NCI-H2081 (cell line): ENCODE results near the gene NKX6-2.

Experiments
- DNase-seq, 2 experiments: peaks; one replicate each; lab custom pipeline; 2025; lab: John Stamatoyannopoulos, UW

Gene NKX6-2

DNA sequence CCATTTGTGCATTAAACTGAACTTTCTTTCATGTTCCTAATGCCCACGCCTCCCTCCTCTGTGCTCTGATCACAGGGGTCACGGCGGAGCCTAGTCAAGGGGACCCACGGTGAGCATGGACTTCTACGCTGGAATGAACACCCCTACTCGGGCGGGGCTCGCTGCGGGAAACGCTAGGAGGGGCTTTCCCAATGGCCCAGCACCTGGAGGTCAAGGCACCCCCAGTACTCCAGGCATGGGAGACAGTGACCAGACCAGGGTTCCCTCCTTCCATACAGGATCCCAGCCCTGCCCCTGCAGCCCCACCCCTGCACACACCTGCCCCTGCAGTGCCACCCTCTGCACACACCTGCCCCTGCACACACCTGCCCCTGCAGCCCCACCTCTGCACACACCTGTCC lies 27.1 kb upstream of the NKX6-2 start:
- DNase-seq = no peak

GRCh38 chr10:132812520-132812919 lies 26.6 kb upstream of the NKX6-2 start:
- DNase-seq = no peak

- no peak for DNase-seq
These were observed 26.0 kb upstream of the NKX6-2 start for GRCh38 chr10:132811891-132812481.

- DNase-seq = no peak
These were observed 25.1 kb upstream of the NKX6-2 start for GRCh38 chr10:132810807-132811700.

DNA sequence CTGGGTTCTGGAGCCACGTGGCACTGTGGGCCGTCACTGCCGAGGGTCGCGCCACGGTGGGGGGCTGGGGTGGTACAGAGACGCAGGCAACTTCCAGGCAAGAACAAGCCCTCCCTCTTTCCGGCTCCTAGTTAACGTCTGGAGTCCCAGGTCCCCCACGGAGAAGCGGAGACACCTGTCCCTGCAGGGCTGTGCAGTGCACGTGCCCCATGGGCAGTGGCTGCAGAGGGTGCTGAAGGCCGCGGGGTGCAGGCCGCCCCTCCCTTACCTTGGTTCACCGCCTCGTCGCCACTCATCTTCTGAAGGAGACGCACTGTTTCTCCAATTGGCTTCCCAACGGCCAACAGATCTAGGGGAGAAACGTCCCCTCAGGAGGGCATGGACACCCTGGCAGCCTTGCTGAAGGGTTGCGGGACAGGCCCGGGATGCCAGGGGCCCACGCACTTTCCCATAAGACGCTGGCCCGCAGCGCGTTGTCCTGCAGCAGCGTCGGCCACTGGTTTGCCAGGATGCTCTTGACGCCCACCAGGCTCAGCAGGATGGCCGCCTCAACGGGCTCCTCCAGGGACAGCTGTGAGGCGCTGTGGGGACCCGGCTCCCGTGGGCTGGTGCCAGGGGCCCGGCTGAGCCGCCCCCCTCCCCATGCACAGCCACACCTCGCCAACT lies 24.3 kb upstream of the NKX6-2 start:
- DNase-seq = no peak

- no peak for DNase-seq
These were observed 23.5 kb upstream of the NKX6-2 start for GRCh38 chr10:132809232-132810140.

DNA sequence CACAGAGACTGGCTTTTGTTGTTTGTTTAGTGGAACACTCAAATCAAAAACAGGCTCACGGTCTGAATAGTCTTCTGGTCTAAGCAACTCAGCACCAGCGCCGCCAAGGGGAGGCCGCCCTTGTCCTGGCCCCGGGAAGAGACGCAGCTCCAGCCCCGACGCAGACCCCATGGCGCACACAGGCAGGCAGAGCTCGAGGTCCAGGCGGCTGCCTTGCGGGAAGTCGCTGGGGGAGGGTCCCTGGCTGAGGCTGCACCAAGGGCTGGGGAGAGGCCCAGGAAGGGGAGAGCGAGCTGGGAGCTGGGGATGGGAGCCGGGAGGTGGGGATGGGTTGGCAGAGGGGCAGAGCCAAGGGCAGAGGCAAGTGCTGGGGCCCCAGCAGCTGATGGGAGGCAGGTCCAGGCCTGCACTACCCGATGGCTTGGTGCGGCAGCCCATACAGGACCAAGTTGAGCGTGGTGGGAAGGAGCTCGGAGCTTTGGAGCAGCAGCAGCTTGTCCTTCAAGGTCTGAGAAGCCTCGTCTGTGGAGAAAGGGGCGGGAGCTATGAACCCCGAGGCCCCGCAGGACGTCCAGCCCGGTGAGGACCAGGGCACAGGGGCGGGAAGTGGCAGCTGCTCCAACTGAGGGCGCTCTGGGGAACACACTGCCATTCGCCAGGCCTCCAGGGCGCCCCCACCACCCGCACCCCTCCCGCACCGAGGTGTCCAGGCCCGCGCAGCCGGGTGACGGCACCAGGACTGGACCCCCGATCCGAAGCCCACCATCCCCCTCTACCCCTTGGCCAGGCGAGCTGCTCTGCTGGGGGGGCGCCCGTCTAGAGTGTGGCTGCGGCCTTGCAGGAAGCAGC lies 22.7 kb upstream of the NKX6-2 start:
- no peak for DNase-seq

- no peak for DNase-seq
These were observed 21.7 kb upstream of the NKX6-2 start for GRCh38 chr10:132807621-132808049.

GRCh38 chr10:132806561-132807003 lies 20.6 kb upstream of the NKX6-2 start:
- DNase-seq = no peak

DNA sequence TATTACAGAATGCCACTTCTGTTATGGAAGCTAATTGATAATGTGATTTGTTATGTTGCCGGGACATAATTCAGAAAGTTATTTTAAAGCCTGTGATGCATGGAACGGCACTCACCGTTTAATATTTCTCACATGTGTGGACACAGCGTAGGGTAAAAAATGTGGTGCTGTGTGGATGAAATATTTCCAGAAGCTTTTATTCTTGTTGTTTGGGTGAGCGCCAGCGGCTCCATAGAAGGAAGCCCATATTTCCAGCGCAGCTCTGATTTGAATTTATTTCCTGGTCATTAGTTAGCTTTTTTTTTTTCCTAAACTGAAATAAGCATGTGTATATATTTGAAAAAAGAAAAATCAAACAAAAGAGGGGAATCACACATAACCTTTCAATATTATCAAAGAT lies 20.2 kb upstream of the NKX6-2 start:
- DNase-seq = no peak

DNA sequence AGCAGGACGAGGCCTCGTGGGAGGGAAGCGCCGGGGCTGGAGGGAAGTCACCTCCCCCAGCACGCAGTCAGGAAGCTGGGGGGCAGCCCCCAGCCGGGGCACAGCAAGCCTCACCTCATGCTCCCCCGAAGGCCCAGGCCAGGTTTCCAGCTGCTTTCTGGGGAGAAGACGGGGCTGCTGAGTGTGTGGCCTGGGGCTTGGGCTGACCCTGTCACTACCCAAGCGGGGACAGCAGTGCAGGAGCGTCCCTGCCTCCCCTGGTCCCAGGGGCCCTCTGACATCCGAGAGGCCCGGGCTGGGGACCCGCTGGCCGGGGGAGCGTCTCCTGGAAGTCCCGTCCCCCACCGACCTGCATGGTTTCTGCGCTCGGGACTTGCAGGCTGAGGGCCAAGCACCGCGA lies 19.7 kb upstream of the NKX6-2 start:
- DNase-seq = no peak

DNA sequence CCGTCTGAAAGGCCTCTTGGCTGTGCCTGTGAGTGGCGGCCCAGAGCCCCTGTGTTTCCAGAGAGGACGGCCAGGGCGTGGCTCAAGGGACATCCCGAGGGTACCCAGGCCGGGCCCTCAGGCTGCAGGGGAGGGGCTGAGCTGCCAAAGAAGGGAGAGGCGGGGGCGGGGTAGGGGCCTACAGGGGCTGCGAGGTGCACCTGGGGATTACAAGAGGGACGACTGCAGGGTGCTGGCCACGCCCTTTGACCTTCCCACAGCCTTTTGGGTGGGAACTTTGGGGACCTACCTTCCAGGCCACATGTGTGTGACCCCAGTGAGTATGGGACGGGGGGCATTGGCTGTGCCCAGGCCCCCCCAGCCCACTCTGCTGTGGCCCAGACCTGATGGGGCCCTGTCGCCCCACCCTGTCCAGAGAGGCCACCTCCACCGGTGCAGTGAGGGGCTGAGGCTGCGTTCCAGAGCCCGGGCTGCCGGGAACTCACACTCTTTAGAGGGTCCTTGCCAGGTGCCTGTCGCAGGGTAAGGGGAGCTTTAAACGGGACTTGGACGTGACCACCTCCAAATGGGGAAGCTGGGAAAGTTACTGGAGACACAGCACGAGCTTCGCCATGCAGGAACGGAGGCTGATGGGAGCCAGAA lies 19.0 kb upstream of the NKX6-2 start:
- no peak for DNase-seq

DNA sequence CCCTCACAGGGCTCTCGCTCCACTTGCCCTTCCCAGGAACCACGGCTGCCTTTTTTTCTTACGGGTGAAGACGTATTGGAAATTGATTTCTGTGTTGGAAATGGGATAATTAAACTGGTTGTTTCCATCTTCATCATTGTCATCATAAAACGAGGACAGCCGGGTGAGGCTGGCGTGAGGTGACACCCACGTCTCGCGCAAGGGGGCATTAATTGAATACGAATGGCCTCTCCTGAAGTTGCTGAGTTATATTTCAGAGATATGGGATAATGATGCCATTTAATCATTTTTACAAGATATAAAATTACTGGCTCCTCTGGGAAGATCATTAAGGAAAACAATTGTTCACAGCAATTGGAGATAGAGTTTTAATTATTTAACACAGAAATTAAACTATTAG lies 18.3 kb upstream of the NKX6-2 start:
- no peak for DNase-seq

DNA sequence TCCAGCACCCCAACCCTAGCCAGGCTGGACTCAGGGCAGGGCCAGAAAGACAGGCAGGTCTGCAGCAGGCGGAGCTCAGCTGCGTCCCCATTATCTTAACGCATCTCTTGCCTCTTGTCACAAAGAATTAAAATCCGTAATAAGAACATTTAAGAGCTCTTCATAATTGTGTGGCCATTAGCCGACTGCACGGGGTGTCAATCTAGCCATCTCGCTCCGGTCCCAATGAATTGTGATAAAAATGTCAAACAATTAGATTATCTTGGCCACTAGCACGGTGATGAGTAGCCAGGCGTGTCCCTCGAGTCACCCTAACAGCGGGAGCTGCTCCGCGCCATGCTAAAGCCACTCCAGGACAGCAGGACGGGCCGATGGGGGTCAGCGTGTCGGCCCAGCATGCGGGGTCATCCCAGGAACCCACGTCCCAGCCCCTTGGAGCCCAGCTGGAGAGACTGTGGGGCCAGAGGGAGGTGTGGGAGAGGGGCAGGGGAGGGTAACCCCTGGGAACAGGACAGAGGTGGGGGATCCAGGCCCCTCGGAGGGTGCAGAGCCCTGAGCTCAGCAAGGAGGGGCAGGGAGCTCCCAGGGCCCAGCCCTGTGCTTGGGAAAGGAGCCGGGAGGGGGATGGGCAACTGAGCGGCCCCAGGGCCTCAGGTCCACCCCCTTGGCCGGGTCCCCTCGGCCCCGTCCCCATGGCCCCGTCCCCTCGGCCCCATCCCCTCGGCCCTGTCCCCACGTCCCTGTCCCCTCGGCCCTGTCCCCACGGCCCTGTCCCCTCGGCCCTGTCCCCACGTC lies 17.7 kb upstream of the NKX6-2 start:
- no peak for DNase-seq

- no peak for DNase-seq
These were observed 16.9 kb upstream of the NKX6-2 start for GRCh38 chr10:132802694-132803320.

- DNase-seq = no peak
These were observed 16.1 kb upstream of the NKX6-2 start for GRCh38 chr10:132802048-132802447.

- no peak for DNase-seq
These were observed 13.9 kb upstream of the NKX6-2 start for GRCh38 chr10:132799865-132800264.

DNA sequence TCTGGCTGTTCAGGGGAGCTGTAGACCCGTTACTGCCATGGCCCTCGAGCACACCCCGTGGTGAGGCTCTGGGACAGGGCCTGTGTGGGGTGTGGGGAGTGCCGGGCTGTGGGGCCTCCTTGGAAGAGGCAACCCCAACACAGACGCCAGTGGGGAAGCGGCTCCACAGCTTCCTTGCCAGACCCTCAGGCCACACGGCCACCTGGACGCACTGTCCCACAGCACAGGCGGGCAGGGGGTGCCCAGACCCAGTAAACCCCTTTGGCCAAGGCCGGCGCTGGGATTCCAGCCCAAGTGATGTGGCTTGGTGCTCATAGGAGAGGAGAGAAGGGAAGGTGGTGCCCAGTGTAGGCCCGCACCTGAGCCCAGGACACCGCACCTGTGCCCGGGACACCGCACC lies 12.9 kb upstream of the NKX6-2 start:
- DNase-seq = no peak

DNA sequence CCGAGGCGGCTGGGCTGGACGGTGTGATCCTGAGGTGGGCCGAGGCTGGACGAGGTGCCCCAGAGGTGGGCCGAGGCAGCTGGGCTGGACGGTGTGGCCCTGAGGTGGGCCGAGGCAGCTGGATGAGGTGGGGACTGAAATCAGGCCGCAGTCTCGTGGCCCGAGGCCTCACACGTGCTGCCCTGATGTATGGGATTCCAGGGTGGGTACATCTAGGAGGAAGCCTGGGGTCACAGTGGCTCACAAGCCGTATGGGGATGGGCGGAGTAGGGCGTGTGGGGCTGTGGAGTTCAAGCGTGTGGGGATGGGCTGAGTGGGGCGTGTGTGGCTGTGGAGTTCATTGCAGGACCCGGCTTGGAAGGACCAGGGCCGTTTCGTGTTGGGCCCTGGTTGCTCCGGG lies 12.5 kb upstream of the NKX6-2 start:
- no peak for DNase-seq
